ENCODE data around the gene NPW.

The NPW gene

DNA sequence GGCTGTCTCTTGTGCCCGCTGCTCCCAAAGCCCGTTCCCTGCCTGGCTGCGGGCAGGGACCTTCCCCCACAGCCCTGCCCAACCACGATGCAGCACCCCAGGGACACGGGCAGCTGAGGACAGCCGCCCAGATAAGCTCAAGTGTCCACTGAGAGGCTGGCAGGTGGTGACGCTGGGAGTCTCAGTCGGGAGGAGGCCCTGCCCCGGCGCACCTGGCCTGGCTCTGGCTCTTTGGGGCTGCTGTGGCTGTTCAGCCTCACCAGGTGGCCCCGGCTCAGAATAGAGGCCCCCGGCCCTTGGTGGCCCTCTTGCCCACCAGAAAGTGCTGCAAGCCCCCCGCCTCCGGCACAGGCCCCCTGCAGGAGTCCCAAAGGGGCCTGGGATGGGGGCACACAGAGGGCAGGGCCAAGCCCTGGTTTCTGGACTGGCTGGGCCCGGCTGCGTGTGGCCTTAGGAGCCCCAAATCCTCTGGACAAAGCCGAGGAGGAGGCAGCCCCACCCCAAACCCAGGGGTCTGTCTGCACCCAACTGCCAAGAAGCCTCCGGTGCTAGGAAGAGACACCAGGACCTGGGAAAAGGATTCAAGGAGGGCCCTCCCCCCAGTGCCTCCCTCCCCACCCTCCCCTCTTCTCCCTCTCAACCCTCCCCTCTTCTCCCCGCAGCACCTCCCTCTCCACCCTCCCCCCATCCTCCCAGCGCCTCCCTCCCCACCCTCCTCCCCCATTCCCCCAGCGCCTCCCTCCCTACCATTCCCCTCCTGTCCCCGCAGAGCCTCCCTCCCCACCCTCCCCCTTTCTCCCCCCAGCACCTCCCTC lies 22.8 kb downstream of the NPW start:
- no peaks in the 10 kb centered on the region for H3K9me3 ChIP-seq
- H3K27ac ChIP-seq = peak overlapping the region in 1 of 2 donors; percentile 12
- peaks cover 2 to 74% (median 53%) of the 10 kb centered on the region in 4 donors for H3K4me1 ChIP-seq
- no peaks in the 10 kb centered on the region for H3K27me3 ChIP-seq
- TF ChIP-seq, protein P1, sequence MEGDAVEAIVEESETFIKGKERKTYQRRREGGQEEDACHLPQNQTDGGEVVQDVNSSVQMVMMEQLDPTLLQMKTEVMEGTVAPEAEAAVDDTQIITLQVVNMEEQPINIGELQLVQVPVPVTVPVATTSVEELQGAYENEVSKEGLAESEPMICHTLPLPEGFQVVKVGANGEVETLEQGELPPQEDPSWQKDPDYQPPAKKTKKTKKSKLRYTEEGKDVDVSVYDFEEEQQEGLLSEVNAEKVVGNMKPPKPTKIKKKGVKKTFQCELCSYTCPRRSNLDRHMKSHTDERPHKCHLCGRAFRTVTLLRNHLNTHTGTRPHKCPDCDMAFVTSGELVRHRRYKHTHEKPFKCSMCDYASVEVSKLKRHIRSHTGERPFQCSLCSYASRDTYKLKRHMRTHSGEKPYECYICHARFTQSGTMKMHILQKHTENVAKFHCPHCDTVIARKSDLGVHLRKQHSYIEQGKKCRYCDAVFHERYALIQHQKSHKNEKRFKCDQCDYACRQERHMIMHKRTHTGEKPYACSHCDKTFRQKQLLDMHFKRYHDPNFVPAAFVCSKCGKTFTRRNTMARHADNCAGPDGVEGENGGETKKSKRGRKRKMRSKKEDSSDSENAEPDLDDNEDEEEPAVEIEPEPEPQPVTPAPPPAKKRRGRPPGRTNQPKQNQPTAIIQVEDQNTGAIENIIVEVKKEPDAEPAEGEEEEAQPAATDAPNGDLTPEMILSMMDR (IDR thresholded peaks at IDR 0.05) = no peak
- intact Hi-C loops (cut with DNase I; ENCODE audit: low total_unique reads) = no loop called here
- peaks cover 0 to 30% (median 13%) of the 10 kb centered on the region in 3 donors for H3K36me3 ChIP-seq
- H3K4me3 ChIP-seq = no peak overlapping the region
- no peak for DNase-seq

DNA sequence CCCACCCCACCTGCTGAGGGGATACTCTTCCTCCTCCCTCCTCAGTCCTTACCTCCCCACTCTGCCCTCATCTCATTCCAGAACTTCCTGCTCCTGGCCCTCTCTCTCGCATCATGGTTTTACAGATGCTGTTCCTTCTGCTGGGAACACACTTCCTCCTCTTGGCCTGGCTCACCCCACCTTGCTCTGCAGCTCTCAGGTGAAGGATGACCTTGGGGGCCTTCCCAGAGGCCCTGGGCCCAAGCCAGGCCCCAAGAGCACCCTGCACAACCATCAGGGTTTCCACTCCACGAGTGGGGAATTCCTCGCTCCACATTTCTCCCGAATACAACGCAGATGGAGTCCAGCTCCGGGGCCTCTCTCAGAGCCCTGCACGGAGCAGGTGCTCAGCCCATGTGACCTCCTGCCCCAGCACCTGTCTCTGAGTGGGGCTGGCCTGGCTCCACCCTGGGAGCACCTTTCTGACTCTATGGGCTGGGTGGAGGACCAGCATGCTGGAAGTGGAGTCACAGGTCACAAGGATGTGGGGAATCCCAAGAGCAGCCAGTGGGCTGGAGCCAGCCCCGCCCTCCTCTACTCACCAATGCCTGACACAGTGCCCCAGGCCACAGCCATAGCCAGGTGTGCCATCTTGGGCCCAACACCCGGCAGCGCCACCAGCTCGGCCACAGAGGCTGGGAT lies 23.5 kb downstream of the NPW start:
- TF ChIP-seq, protein P1 (IDR thresholded peaks at IDR 0.05) = no peak
- H3K4me3 ChIP-seq = no peak overlapping the region
- peaks cover 5 to 69% (median 45%) of the 10 kb centered on the region in 4 donors for H3K4me1 ChIP-seq
- no peaks in the 10 kb centered on the region for H3K9me3 ChIP-seq
- H3K27ac ChIP-seq = peak overlapping the region; percentile 27 to 40
- H3K27me3 ChIP-seq = no peaks in the 10 kb centered on the region
- DNase-seq = no peak
- intact Hi-C loops (cut with DNase I; ENCODE audit: low total_unique reads) = no loop called here
- peaks cover 0 to 25% (median 5%) of the 10 kb centered on the region in 3 donors for H3K36me3 ChIP-seq

DNA sequence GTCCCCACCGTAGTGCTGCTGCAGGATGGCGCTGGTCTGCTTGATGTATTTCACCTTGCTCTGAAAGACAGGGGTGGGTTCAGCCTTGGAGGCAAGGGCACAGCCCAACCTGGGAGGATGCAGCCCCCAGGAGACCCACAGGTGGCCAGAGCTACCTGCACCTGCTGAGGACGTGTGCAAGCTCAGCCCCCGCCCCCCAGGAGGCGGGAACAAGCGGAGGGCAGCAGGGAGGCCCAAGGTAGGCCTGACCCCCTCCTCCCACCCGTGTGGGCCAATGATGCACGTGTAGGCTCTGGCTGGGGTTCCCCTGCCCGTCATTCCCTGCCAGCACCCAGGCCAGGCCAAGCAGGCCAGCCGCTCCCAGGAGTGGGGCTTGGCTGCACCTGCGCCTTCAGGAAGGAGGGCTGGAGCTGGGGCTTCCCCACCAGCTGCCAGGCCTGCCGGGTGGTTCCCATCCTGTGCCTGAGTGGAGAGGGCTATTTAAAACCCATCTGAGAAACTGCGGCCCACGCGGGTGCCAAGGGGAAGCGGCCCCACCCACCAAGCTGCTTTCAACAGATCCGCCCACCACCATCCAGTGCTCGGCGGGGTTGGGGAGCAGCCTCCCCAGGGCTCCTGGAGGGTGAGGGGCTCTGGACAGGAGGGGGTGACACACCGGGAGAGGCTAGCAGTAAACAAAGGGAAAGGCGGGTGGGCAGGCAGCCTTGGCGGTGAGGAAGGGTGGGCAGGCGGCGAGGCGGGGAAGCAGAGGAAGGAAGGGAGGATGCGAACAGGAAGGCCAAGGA lies 24.3 kb downstream of the NPW start:
- DNase-seq = peak in 1 of 2 donors; percentile 55
- H3K27me3 ChIP-seq = no peaks in the 10 kb centered on the region
- H3K4me3 ChIP-seq = no peak overlapping the region
- no peaks in the 10 kb centered on the region for H3K9me3 ChIP-seq
- H3K27ac ChIP-seq = peak overlapping the region; percentile 27 to 40
- TF ChIP-seq, protein P1 (IDR thresholded peaks at IDR 0.05) = no peak
- H3K4me1 ChIP-seq = peaks cover 5 to 69% (median 46%) of the 10 kb centered on the region in 4 donors
- intact Hi-C loops (cut with DNase I; ENCODE audit: low total_unique reads) = no loop called here
- peaks cover 0 to 25% (median 0%) of the 10 kb centered on the region in 3 donors for H3K36me3 ChIP-seq

DNA sequence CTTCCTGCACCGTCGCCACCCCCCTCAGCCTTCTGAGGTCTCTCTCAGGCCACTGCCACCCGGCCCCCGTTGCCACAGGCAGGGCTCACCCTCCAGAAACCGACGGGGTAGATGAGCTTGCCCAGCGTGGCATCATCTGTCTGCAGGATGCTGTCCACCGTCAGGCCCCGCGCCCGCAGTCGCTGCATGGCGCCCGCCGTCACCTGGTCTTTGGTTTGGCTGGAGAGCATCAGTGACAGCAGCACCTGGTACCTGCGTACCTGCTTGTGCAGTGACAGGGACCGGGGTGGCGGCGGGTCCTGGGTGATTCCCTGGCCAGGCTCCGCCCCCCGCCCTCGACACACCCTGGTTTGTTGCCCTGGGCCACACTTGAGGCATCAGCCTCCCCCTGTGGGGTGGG lies 25.0 kb downstream of the NPW start:
- peak overlapping the region; percentile 27 to 40 for H3K27ac ChIP-seq

More for the DNA sequence above, 25.0 kb downstream of the NPW start:
- Histone ChIP-seq H3K4me3 (no peak overlapping the region), H3K9me3 (no peaks in the 10 kb centered on the region), H3K4me1 (peaks cover 5 to 68% (median 47%) of the 10 kb centered on the region in 4 donors), H3K27me3 (no peaks in the 10 kb centered on the region), H3K36me3 (peaks cover 0 to 21% (median 0%) of the 10 kb centered on the region in 3 donors)
- DNase-seq = no peak
- TF ChIP-seq, protein P1 (IDR thresholded peaks at IDR 0.05) = no peak
- intact Hi-C loops (cut with DNase I; ENCODE audit: low total_unique reads) = no loop called here
